Lung (tissue), 12 donors: ENCODE data around the gene TK2. TPM values are rescaled to one million over a fixed set of nuclear protein-coding genes. Genes with fewer than 3 reads are reported as not detected.
"Not testable (repeated sequence)": the region's sequence is repeated elsewhere in the genome, so short reads cannot be mapped to it uniquely, and the experiment has no call there.

Source experiments
- ATAC-seq: fragments of 200-7000 bp; cut with Tn5 transposase; one replicate; pipeline ENCODE4 v1.9.1; 2020; ENCODE audit warnings: moderate number of reproducible peaks; ENCODE audit not compliant: insufficient read depth, low FRiP score
- DNase-seq, 3 donors: peaks; one replicate each; pipeline ENCODE4 v3.0.0-alpha.2; 2013 to 2017
- H3K27ac ChIP-seq, 2 donors: one replicate each; pipeline ENCODE4 v1.5.1; 2013; ENCODE audit warnings: mild to moderate bottlenecking in 2 of 2, moderate library complexity in 2 of 2, control low read depth in 1 of 2, inconsistent platforms in 1 of 2, low read depth in 1 of 2, low read length in 1 of 2
- H3K27me3 ChIP-seq, 3 donors: one replicate each; pipeline ENCODE4 v1.5.1; 2013; ENCODE audit warnings: low read length in 2 of 3; ENCODE audit not compliant: control insufficient read depth in 3 of 3, insufficient read depth in 3 of 3
- H3K36me3 ChIP-seq, 4 donors: one replicate each; pipeline ENCODE4 v1.5.1; 2013; ENCODE audit warnings: low read length in 4 of 4, mild to moderate bottlenecking in 1 of 4, moderate library complexity in 1 of 4; ENCODE audit not compliant: control insufficient read depth in 4 of 4, insufficient read depth in 4 of 4
- H3K4me1 ChIP-seq, 5 donors: one replicate each; pipeline ENCODE4 v1.5.1; 2013; ENCODE audit warnings: low read length in 5 of 5, mild to moderate bottlenecking in 2 of 5, moderate library complexity in 1 of 5; ENCODE audit not compliant: control insufficient read depth in 5 of 5, insufficient read depth in 5 of 5
- H3K4me3 ChIP-seq: one replicate; pipeline ENCODE4 v1.5.1; 2013; ENCODE audit warnings: mild to moderate bottlenecking, control low read depth, moderate library complexity
- H3K9ac ChIP-seq, 2 donors: one replicate each; pipeline ENCODE4 v1.5.1; 2013; ENCODE audit warnings: low read length in 2 of 2, control low read depth in 1 of 2; ENCODE audit not compliant: insufficient read depth in 1 of 2
- H3K9me3 ChIP-seq, 4 donors: one replicate each; pipeline ENCODE4 v1.5.1; 2013; ENCODE audit warnings: low read length in 3 of 4, mild to moderate bottlenecking in 1 of 4, moderate library complexity in 1 of 4; ENCODE audit not compliant: control insufficient read depth in 4 of 4, insufficient read depth in 3 of 4
- CTCF ChIP-seq: IDR thresholded peaks from 2 replicates; pipeline ENCODE4 v1.5.1; 2012; ENCODE audit warnings: mild to moderate bottlenecking; ENCODE audit errors: control extremely low read depth, extremely low read depth
- WGBS, 2 donors: extraction: QIAGEN DNeasy Blood & Tissue Kit; methylation state at CpG; one replicate each; pipeline ENCODE4 v1.1.7; 2013; 5-methylcytosine and 5-hydroxymethylcytosine counted together
- polyA plus RNA-seq, 2 donors: library from polyadenylated mRNA; stranded (reverse); fragments of 200-250 nt; gene quantifications; one replicate each; pipeline ENCODE4 v1.2.1, GENCODE V29; 2013
- total RNA-seq, 2 donors: library from RNA; depleted of rRNA in 1 of 2; stranded (reverse); fragments of >200 nt in 1 of 2; gene quantifications; one replicate each; pipeline ENCODE4 v1.2.1, GENCODE V29; 2014 to 2021
- donor health status: control.
- donor health status: control.
- donor health status: Bipolar disorder and iron deficiency.
- donor health status: healthy.
- donor health status: DM: yes; HTN: yes; CAD: no.

Gene TK2
- total and polyA plus RNA-seq, 4 donors, result 13.1 to 37.7 (median 25.0) TPM

- Histone ChIP-seq H3K9me3 (peaks cover 0 to 4% (median 0%) of the 10 kb centered on the region in 4 donors), H3K27ac (no peak overlapping the region), H3K36me3 (no peaks in the 10 kb centered on the region), H3K27me3 (no peaks in the 10 kb centered on the region), H3K4me3 (no peak overlapping the region), H3K9ac (no peak overlapping the region), H3K4me1 (no peaks in the 10 kb centered on the region)
- no peak for TF ChIP-seq CTCF
- 92 to 95% methylated on average over 11 of the region's 11 CpGs for WGBS, 2 donors
- no peak for DNase-seq
- ATAC-seq, result no peak
Measured at GRCh38 chr16:66468321-66468965, 81.5 kb downstream of the TK2 start.

- WGBS, 2 donors, result 94 to 97% methylated on average over 5 of the region's 5 CpGs
- no peak overlapping the region for H3K9ac ChIP-seq
- DNase-seq, result no peak
Measured at GRCh38 chr16:66467611-66468010, 82.3 kb downstream of the TK2 start.

GRCh38 chr16:66466636-66467035 lies 83.3 kb downstream of the TK2 start:
- 95 to 98% methylated on average over 6 of the region's 6 CpGs for WGBS, 2 donors
- ATAC-seq, H3K27me3 ChIP-seq, H3K4me3 ChIP-seq, H3K36me3 ChIP-seq, H3K4me1 ChIP-seq, H3K9me3 ChIP-seq, DNase-seq, H3K9ac ChIP-seq, H3K27ac ChIP-seq: not testable (repeated sequence)

More at GRCh38 chr16:66467611-66468010, 82.3 kb downstream of the TK2 start:
- Histone ChIP-seq H3K4me3 (no peak overlapping the region), H3K4me1 (no peaks in the 10 kb centered on the region), H3K27ac (no peak overlapping the region), H3K9me3 (peaks cover 0 to 4% (median 0%) of the 10 kb centered on the region in 4 donors), H3K36me3 (no peaks in the 10 kb centered on the region), H3K27me3 (no peaks in the 10 kb centered on the region)
- TF ChIP-seq CTCF, result no peak
- no peak for ATAC-seq

GRCh38 chr16:66465946-66466345 lies 84.0 kb downstream of the TK2 start:
- not testable (repeated sequence) for H3K9me3 ChIP-seq, ATAC-seq, H3K4me1 ChIP-seq, H3K27me3 ChIP-seq, H3K27ac ChIP-seq, H3K9ac ChIP-seq, H3K36me3 ChIP-seq, DNase-seq, H3K4me3 ChIP-seq
- 94 to 97% methylated on average over 6 of the region's 6 CpGs for WGBS, 2 donors
